ENCODE results near the gene TRPC6.
"Not testable (repeated sequence)": the region's sequence is repeated elsewhere in the genome, so short reads cannot be mapped to it uniquely, and the experiment has no call there.

Gene TRPC6

GRCh38 chr11:101442171-101442570 lies 141.6 kb downstream of the TRPC6 start:
- no peak for ATAC-seq (replicated peaks; ENCODE audit: extremely low read depth, poor library complexity, severe bottlenecking)
- no peak overlapping the region for H3K4me3 Mint-ChIP-seq

GRCh38 chr11:101441747-101442146 lies 142.1 kb downstream of the TRPC6 start:
- Mint-ChIP-seq H3K4me1 (no peaks in the 10 kb centered on the region), H3K4me3 (no peak overlapping the region), H3K27me3 (no peaks in the 10 kb centered on the region), H3K9me3 (peaks cover 14% of the 10 kb centered on the region), H3K27ac (ENCODE audit: low read depth) (no peak overlapping the region), H3K36me3 (ENCODE audit: insufficient read depth) (no peaks in the 10 kb centered on the region)
- DNase-seq (ENCODE audit: low spot score in 2 of 2), result no peak
- no peak for ATAC-seq (replicated peaks; ENCODE audit: extremely low read depth, poor library complexity, severe bottlenecking)

More at GRCh38 chr11:101442171-101442570, 141.6 kb downstream of the TRPC6 start:
- H3K4me1 Mint-ChIP-seq, result no peaks in the 10 kb centered on the region
- H3K9me3 Mint-ChIP-seq, result peaks cover 14% of the 10 kb centered on the region
- DNase-seq (ENCODE audit: low spot score in 2 of 2), result no peak
- no peaks in the 10 kb centered on the region for H3K36me3 Mint-ChIP-seq (ENCODE audit: insufficient read depth)
- H3K27ac Mint-ChIP-seq (ENCODE audit: low read depth), result no peak overlapping the region
- H3K27me3 Mint-ChIP-seq, result no peaks in the 10 kb centered on the region

DNA sequence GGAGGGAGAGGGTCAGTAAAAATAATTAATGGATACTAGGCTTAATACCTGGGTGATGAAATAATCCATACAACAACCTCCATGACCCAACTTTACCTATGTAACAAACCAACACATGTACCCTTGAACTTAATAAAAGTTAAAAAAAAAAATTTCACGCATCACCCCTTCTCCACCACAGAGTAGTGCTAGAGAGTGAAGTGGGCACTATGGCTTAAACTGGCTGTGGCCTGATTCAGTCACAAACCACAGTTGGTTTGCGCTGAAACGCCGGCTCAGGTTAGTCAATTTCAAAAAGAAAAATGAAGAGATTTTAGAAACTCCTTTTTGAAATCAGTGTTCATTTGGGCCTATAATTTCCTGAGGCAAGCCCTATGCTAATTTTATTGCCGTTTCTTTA lies 144.3 kb downstream of the TRPC6 start:
- Mint-ChIP-seq H3K9me3 (peaks cover 14% of the 10 kb centered on the region), H3K27ac (ENCODE audit: low read depth) (no peak overlapping the region), H3K4me3 (no peak overlapping the region), H3K36me3 (ENCODE audit: insufficient read depth) (no peaks in the 10 kb centered on the region), H3K27me3 (no peaks in the 10 kb centered on the region), H3K4me1 (no peaks in the 10 kb centered on the region)
- DNase-seq (ENCODE audit: low spot score in 2 of 2) (no peak), ATAC-seq (replicated peaks; ENCODE audit: extremely low read depth, poor library complexity, severe bottlenecking) (no peak)

DNA sequence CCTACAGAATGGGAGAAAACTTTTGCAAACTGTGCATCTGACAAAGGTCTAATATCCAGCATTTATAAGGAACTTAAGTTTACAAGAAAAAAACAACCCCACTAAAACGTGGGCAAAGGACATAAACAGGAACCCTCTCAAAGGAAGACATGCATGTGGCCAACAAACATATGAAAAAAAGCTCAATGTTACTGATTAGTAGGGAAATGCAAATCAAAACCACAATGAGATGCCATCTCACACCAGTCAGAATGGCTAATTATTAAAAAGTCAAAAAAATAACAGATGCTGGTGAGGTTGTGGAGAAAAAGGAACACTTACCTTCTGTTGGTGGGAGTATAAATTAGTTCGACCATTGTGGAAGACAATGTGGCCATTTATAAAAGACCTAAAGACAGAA lies 145.1 kb downstream of the TRPC6 start:
- not testable (repeated sequence) for H3K4me1 Mint-ChIP-seq; ATAC-seq (replicated peaks; ENCODE audit: extremely low read depth, poor library complexity, severe bottlenecking); DNase-seq (ENCODE audit: low spot score in 2 of 2); H3K27me3 Mint-ChIP-seq; H3K4me3 Mint-ChIP-seq; H3K36me3 Mint-ChIP-seq (ENCODE audit: insufficient read depth); H3K27ac Mint-ChIP-seq (ENCODE audit: low read depth)
- H3K9me3 Mint-ChIP-seq, result peaks cover 14% of the 10 kb centered on the region

- Mint-ChIP-seq H3K27ac (ENCODE audit: low read depth) (no peak overlapping the region), H3K36me3 (ENCODE audit: insufficient read depth) (no peaks in the 10 kb centered on the region), H3K9me3 (peaks cover 14% of the 10 kb centered on the region), H3K27me3 (no peaks in the 10 kb centered on the region), H3K4me3 (no peak overlapping the region), H3K4me1 (no peaks in the 10 kb centered on the region)
- no peak for DNase-seq (ENCODE audit: low spot score in 2 of 2)
- no peak for ATAC-seq (replicated peaks; ENCODE audit: extremely low read depth, poor library complexity, severe bottlenecking)
Measured at GRCh38 chr11:101438126-101438525, 145.7 kb downstream of the TRPC6 start.

GRCh38 chr11:101436511-101437142 lies 147.2 kb downstream of the TRPC6 start:
- Mint-ChIP-seq H3K27me3 (no peaks in the 10 kb centered on the region), H3K4me3 (no peak overlapping the region), H3K4me1 (no peaks in the 10 kb centered on the region), H3K27ac (ENCODE audit: low read depth) (no peak overlapping the region), H3K9me3 (peaks cover 21% of the 10 kb centered on the region), H3K36me3 (ENCODE audit: insufficient read depth) (no peaks in the 10 kb centered on the region)
- no peak for ATAC-seq (replicated peaks; ENCODE audit: extremely low read depth, poor library complexity, severe bottlenecking)
- DNase-seq (ENCODE audit: low spot score in 2 of 2), result no peak

- ATAC-seq (replicated peaks; ENCODE audit: extremely low read depth, poor library complexity, severe bottlenecking) (no peak), DNase-seq (ENCODE audit: low spot score in 2 of 2) (no peak)
- H3K36me3 Mint-ChIP-seq (ENCODE audit: insufficient read depth), result no peaks in the 10 kb centered on the region
- peaks cover 17% of the 10 kb centered on the region for H3K9me3 Mint-ChIP-seq
- H3K27ac Mint-ChIP-seq (ENCODE audit: low read depth), result no peak overlapping the region
- H3K4me3 Mint-ChIP-seq, result no peak overlapping the region
- H3K4me1 Mint-ChIP-seq, result no peaks in the 10 kb centered on the region
- no peaks in the 10 kb centered on the region for H3K27me3 Mint-ChIP-seq
Measured at GRCh38 chr11:101435408-101435973, 148.3 kb downstream of the TRPC6 start.

- no peaks in the 10 kb centered on the region for H3K36me3 Mint-ChIP-seq (ENCODE audit: insufficient read depth)
- no peaks in the 10 kb centered on the region for H3K27me3 Mint-ChIP-seq
- ATAC-seq (replicated peaks; ENCODE audit: extremely low read depth, poor library complexity, severe bottlenecking) (no peak), DNase-seq (ENCODE audit: low spot score in 2 of 2) (no peak)
- H3K9me3 Mint-ChIP-seq, result peaks cover 14% of the 10 kb centered on the region
- H3K4me1 Mint-ChIP-seq, result no peaks in the 10 kb centered on the region
- H3K4me3 Mint-ChIP-seq, result no peak overlapping the region
- no peak overlapping the region for H3K27ac Mint-ChIP-seq (ENCODE audit: low read depth)
Measured at GRCh38 chr11:101434026-101434643, 149.7 kb downstream of the TRPC6 start.

- H3K4me1 Mint-ChIP-seq, result no peaks in the 10 kb centered on the region
- H3K27me3 Mint-ChIP-seq, result no peaks in the 10 kb centered on the region
- H3K27ac Mint-ChIP-seq (ENCODE audit: low read depth), result no peak overlapping the region
- H3K4me3 Mint-ChIP-seq, result no peak overlapping the region
- H3K36me3 Mint-ChIP-seq (ENCODE audit: insufficient read depth), result no peaks in the 10 kb centered on the region
- DNase-seq (ENCODE audit: low spot score in 2 of 2) (no peak), ATAC-seq (replicated peaks; ENCODE audit: extremely low read depth, poor library complexity, severe bottlenecking) (no peak)
- H3K9me3 Mint-ChIP-seq, result peaks cover 22% of the 10 kb centered on the region
Measured at GRCh38 chr11:101433151-101433550, 150.7 kb downstream of the TRPC6 start.

GRCh38 chr11:101429703-101430540 lies 153.9 kb downstream of the TRPC6 start:
- Mint-ChIP-seq H3K4me3 (no peak overlapping the region), H3K9me3 (peaks cover 25% of the 10 kb centered on the region), H3K4me1 (no peaks in the 10 kb centered on the region), H3K27me3 (no peaks in the 10 kb centered on the region), H3K36me3 (ENCODE audit: insufficient read depth) (no peaks in the 10 kb centered on the region), H3K27ac (ENCODE audit: low read depth) (no peak overlapping the region)
- no peak for DNase-seq (ENCODE audit: low spot score in 2 of 2)
- no peak for ATAC-seq (replicated peaks; ENCODE audit: extremely low read depth, poor library complexity, severe bottlenecking)

GRCh38 chr11:101428918-101429317 lies 154.9 kb downstream of the TRPC6 start:
- Mint-ChIP-seq H3K36me3 (ENCODE audit: insufficient read depth) (no peaks in the 10 kb centered on the region), H3K4me3 (no peak overlapping the region), H3K27me3 (no peaks in the 10 kb centered on the region), H3K4me1 (no peaks in the 10 kb centered on the region), H3K9me3 (peaks cover 28% of the 10 kb centered on the region), H3K27ac (ENCODE audit: low read depth) (no peak overlapping the region)
- no peak for ATAC-seq (replicated peaks; ENCODE audit: extremely low read depth, poor library complexity, severe bottlenecking)
- no peak for DNase-seq (ENCODE audit: low spot score in 2 of 2)

GRCh38 chr11:101407324-101407723 lies 176.5 kb downstream of the TRPC6 start:
- no peak overlapping the region for H3K27ac Mint-ChIP-seq (ENCODE audit: low read depth)
- no peaks in the 10 kb centered on the region for H3K4me1 Mint-ChIP-seq
- ATAC-seq (replicated peaks; ENCODE audit: extremely low read depth, poor library complexity, severe bottlenecking) (no peak), DNase-seq (ENCODE audit: low spot score in 2 of 2) (no peak)
- H3K4me3 Mint-ChIP-seq, result no peak overlapping the region
- H3K36me3 Mint-ChIP-seq (ENCODE audit: insufficient read depth), result no peaks in the 10 kb centered on the region
- no peaks in the 10 kb centered on the region for H3K27me3 Mint-ChIP-seq
- peaks cover 14% of the 10 kb centered on the region for H3K9me3 Mint-ChIP-seq

All from central memory CD8-positive, alpha-beta T cell (primary cell).